ENCODE results near the gene BBS7. TPM values are rescaled to one million over a fixed set of nuclear protein-coding genes. Genes with fewer than 3 reads are reported as not detected.

The BBS7 gene
- polyA plus RNA-seq (ENCODE audit: insufficient read length in 4 of 4), result 10 to 100 TPM; 22.8 to 27.0 (median 25.7) TPM

- DNase-seq (ENCODE audit: low read depth in 4 of 4, low spot score in 3 of 4), result peak; percentile 94 to 98 (median 97)
Measured at GRCh38 chr4:121869841-121870822, at the start of gene BBS7. BBS7 (minus strand) TSS chr4:121870474; CDS start chr4:121870313, 161 bp downstream.

- DNase-seq (ENCODE audit: low read depth in 4 of 4, low spot score in 3 of 4), result no peak
Measured at GRCh38 chr4:121913667-121914066, 43.4 kb upstream of the BBS7 start.

GRCh38 chr4:121908346-121908745, 38.1 kb upstream of the BBS7 start:
- DNase-seq (ENCODE audit: low read depth in 4 of 4, low spot score in 3 of 4), result no peak

- peak in 3 of 4 donors; percentile 18 to 49 (median 26) for DNase-seq (ENCODE audit: low read depth in 4 of 4, low spot score in 3 of 4)
Measured at GRCh38 chr4:121900132-121900983, 30.1 kb upstream of the BBS7 start.

- no peak for DNase-seq (ENCODE audit: low read depth in 4 of 4, low spot score in 3 of 4)
Measured at GRCh38 chr4:121898150-121898549, 27.9 kb upstream of the BBS7 start.

GRCh38 chr4:121888134-121888533, 17.9 kb upstream of the BBS7 start:
- no peak for DNase-seq (ENCODE audit: low read depth in 4 of 4, low spot score in 3 of 4)

- no peak for DNase-seq (ENCODE audit: low read depth in 4 of 4, low spot score in 3 of 4)
Measured at GRCh38 chr4:121885115-121885514, 14.8 kb upstream of the BBS7 start.

GRCh38 chr4:121881158-121881557, 10.9 kb upstream of the BBS7 start:
- no peak for DNase-seq (ENCODE audit: low read depth in 4 of 4, low spot score in 3 of 4)

GRCh38 chr4:121879135-121879534, 8.9 kb upstream of the BBS7 start:
- no peak for DNase-seq (ENCODE audit: low read depth in 4 of 4, low spot score in 3 of 4)

GRCh38 chr4:121877041-121877773, 6.9 kb upstream of the BBS7 start:
- DNase-seq (ENCODE audit: low read depth in 4 of 4, low spot score in 3 of 4), result no peak

GRCh38 chr4:121876070-121876469, 5.8 kb upstream of the BBS7 start:
- no peak for DNase-seq (ENCODE audit: low read depth in 4 of 4, low spot score in 3 of 4)

- no peak for DNase-seq (ENCODE audit: low read depth in 4 of 4, low spot score in 3 of 4)
Measured at GRCh38 chr4:121875652-121876051, 5.4 kb upstream of the BBS7 start.

- DNase-seq (ENCODE audit: low read depth in 4 of 4, low spot score in 3 of 4), result no peak
Measured at GRCh38 chr4:121873604-121874003, 3.3 kb upstream of the BBS7 start.

- DNase-seq (ENCODE audit: low read depth in 4 of 4, low spot score in 3 of 4), result no peak
Measured at GRCh38 chr4:121863799-121864198, 6.5 kb downstream of the BBS7 start.

- DNase-seq (ENCODE audit: low read depth in 4 of 4, low spot score in 3 of 4), result no peak
Measured at GRCh38 chr4:121861426-121861825, 8.8 kb downstream of the BBS7 start.

- no peak for DNase-seq (ENCODE audit: low read depth in 4 of 4, low spot score in 3 of 4)
Measured at GRCh38 chr4:121860121-121860520, 10.2 kb downstream of the BBS7 start.

- no peak for DNase-seq (ENCODE audit: low read depth in 4 of 4, low spot score in 3 of 4)
Measured at GRCh38 chr4:121851354-121851753, 18.9 kb downstream of the BBS7 start.

GRCh38 chr4:121846662-121847061, 23.6 kb downstream of the BBS7 start:
- no peak for DNase-seq (ENCODE audit: low read depth in 4 of 4, low spot score in 3 of 4)

- no peak for DNase-seq (ENCODE audit: low read depth in 4 of 4, low spot score in 3 of 4)
Measured at GRCh38 chr4:121842862-121843261, 27.4 kb downstream of the BBS7 start.

GRCh38 chr4:121838136-121838535, 32.1 kb downstream of the BBS7 start:
- no peak for DNase-seq (ENCODE audit: low read depth in 4 of 4, low spot score in 3 of 4)

GRCh38 chr4:121829511-121829910, 40.8 kb downstream of the BBS7 start:
- DNase-seq (ENCODE audit: low read depth in 4 of 4, low spot score in 3 of 4), result no peak

Measured in left renal pelvis (tissue), 4 donors.